GM21619 (cell line): ENCODE data around the gene ZNF787.

Source experiments
- ATAC-seq: cut with Tn5 transposase; IDR thresholded peaks from one replicate; pipeline ENCODE4 v1.9.1; 2021; ENCODE audit not compliant: unreplicated experiment

ZNF787 gene

GRCh38 chr19:56089344-56089743 is 31.8 kb downstream of the ZNF787 start:
- ATAC-seq, result no peak

GRCh38 chr19:56088497-56089215 is 32.4 kb downstream of the ZNF787 start:
- ATAC-seq, result no peak

GRCh38 chr19:56087647-56088496 is 33.2 kb downstream of the ZNF787 start:
- ATAC-seq, result no peak

- ATAC-seq, result no peak
Measured at GRCh38 chr19:56086671-56087430, 34.2 kb downstream of the ZNF787 start.

- ATAC-seq, result no peak
Measured at GRCh38 chr19:56085571-56086275, 35.4 kb downstream of the ZNF787 start.

- ATAC-seq, result no peak
Measured at GRCh38 chr19:56084835-56085536, 36.1 kb downstream of the ZNF787 start.

GRCh38 chr19:56083668-56084067 is 37.4 kb downstream of the ZNF787 start:
- no peak for ATAC-seq

- ATAC-seq, result peak; percentile 86
Measured at GRCh38 chr19:56080669-56081401, 40.3 kb downstream of the ZNF787 start.

GRCh38 chr19:56079609-56080008 is 41.5 kb downstream of the ZNF787 start:
- ATAC-seq, result no peak

- no peak for ATAC-seq
Measured at GRCh38 chr19:56076498-56076897, 44.6 kb downstream of the ZNF787 start.

- no peak for ATAC-seq
Measured at GRCh38 chr19:56071151-56071550, 49.9 kb downstream of the ZNF787 start.

- no peak for ATAC-seq
Measured at GRCh38 chr19:56069642-56070041, 51.5 kb downstream of the ZNF787 start.

GRCh38 chr19:56066152-56067023 is 54.7 kb downstream of the ZNF787 start:
- ATAC-seq, result no peak

GRCh38 chr19:56053596-56053995 is 67.5 kb downstream of the ZNF787 start:
- no peak for ATAC-seq
